CD14-positive monocyte (primary cell): Measurements from ENCODE around the gene HNMT. TPM values are rescaled to one million over a fixed set of nuclear protein-coding genes. Genes with fewer than 3 reads are reported as not detected.

Source experiments
- DNase-seq, 3 donors: peaks; one replicate each; pipeline ENCODE4 v3.0.0-alpha.2; 2011 to 2022
- H2AFZ ChIP-seq: 2 replicates; pipeline ENCODE4 v1.6.0; 2012; ENCODE audit warnings: mild to moderate bottlenecking, low read depth, low read length, inconsistent platforms; ENCODE audit not compliant: insufficient read depth, poor library complexity, severe bottlenecking
- H3K27ac ChIP-seq, 2 donors: 1 replicate in 1 of 2; 2 replicates in 1 of 2; pipeline ENCODE4 v1.5.1; 2012 to 2013; ENCODE audit warnings: low read length in 2 of 2, control low read depth in 1 of 2, inconsistent platforms in 1 of 2, low read depth in 1 of 2, mild to moderate bottlenecking in 1 of 2
- H3K27me3 ChIP-seq, 2 donors: one replicate each; pipeline versions ENCODE4 v1.6.0 to v1.6.1; 2011 to 2013; ENCODE audit warnings: low read length in 2 of 2; ENCODE audit not compliant: control insufficient read depth in 2 of 2, insufficient read depth in 2 of 2
- H3K36me3 ChIP-seq, 2 donors: replicated peaks in 1 of 2; 1 replicate in 1 of 2; 2 replicates in 1 of 2; pipeline versions ENCODE4 v1.5.1 to v1.6.1; 2012 to 2013; ENCODE audit warnings: low read length in 2 of 2, control low read depth in 1 of 2, inconsistent platforms in 1 of 2, mild to moderate bottlenecking in 1 of 2; ENCODE audit not compliant: insufficient read depth in 2 of 2, control insufficient read depth in 1 of 2
- H3K4me1 ChIP-seq, 2 donors: 1 replicate in 1 of 2; 2 replicates in 1 of 2; pipeline versions ENCODE4 v1.5.1 to v1.6.1; 2012 to 2013; ENCODE audit warnings: low read length in 2 of 2, control low read depth in 1 of 2, inconsistent platforms in 1 of 2, mild to moderate bottlenecking in 1 of 2, moderate library complexity in 1 of 2; ENCODE audit not compliant: insufficient read depth in 2 of 2, control insufficient read depth in 1 of 2
- H3K4me2 ChIP-seq: replicated peaks from 2 replicates; pipeline ENCODE3; 2012; ENCODE audit warnings: low read length, moderate library complexity, mild to moderate bottlenecking; ENCODE audit not compliant: poor library complexity, severe bottlenecking; ENCODE audit errors: extremely low read depth
- H3K4me3 ChIP-seq, 3 experiments: fragments of 200-600 bp in 1 of 3; sonication (generic) in 1 of 3; replicated peaks in 1 of 3; 1 replicate in 2 of 3; 2 replicates in 1 of 3; pipeline ENCODE4 v1.5.1; 2011 to 2013; ENCODE audit warnings: low read length in 3 of 3, mild to moderate bottlenecking in 3 of 3, control low read depth in 2 of 3, low read depth in 2 of 3, inconsistent platforms in 1 of 3, moderate library complexity in 1 of 3
- H3K79me2 ChIP-seq: 2 replicates; pipeline ENCODE4 v1.6.0; 2012; ENCODE audit warnings: mild to moderate bottlenecking, control low read depth, inconsistent platforms, low read length, moderate library complexity; ENCODE audit not compliant: insufficient read depth
- H3K9ac ChIP-seq: 2 replicates; pipeline ENCODE4 v1.6.0; 2017; ENCODE audit warnings: low read length, mild to moderate bottlenecking; ENCODE audit not compliant: insufficient read depth, poor library complexity, severe bottlenecking
- H3K9me3 ChIP-seq, 2 donors: replicated peaks in 1 of 2; 1 replicate in 1 of 2; 2 replicates in 1 of 2; pipeline versions ENCODE4 v1.5.1 to v1.6.1; 2012 to 2013; ENCODE audit warnings: low read length in 2 of 2, control low read depth in 1 of 2; ENCODE audit not compliant: control insufficient read depth in 1 of 2, insufficient read depth in 1 of 2
- H4K20me1 ChIP-seq: 2 replicates; pipeline ENCODE4 v1.6.0; 2012; ENCODE audit warnings: mild to moderate bottlenecking, low read length, control low read depth, moderate library complexity; ENCODE audit not compliant: insufficient read depth
- H3K27ac Mint-ChIP-seq, 7 donors: one replicate each; pipeline ENCODE4 v1.8.0; 2020; ENCODE audit warnings: mild to moderate bottlenecking in 7 of 7, mixed read lengths in 7 of 7, moderate library complexity in 6 of 7, inconsistent platforms in 2 of 7
- H3K27me3 Mint-ChIP-seq, 3 donors: one replicate each; pipeline ENCODE4 v1.8.0; 2021 to 2022; ENCODE audit warnings: low read depth in 3 of 3, mild to moderate bottlenecking in 3 of 3, mixed read lengths in 3 of 3, moderate library complexity in 3 of 3, inconsistent platforms in 1 of 3
- H3K36me3 Mint-ChIP-seq, 2 donors: one replicate each; pipeline ENCODE4 v1.8.0; 2020; ENCODE audit warnings: mixed read lengths in 2 of 2, inconsistent platforms in 1 of 2, mild to moderate bottlenecking in 1 of 2
- H3K4me1 Mint-ChIP-seq: one replicate; pipeline ENCODE4 v1.8.0; 2020; ENCODE audit warnings: mild to moderate bottlenecking, mixed read lengths
- H3K4me3 Mint-ChIP-seq, 2 donors: one replicate each; pipeline ENCODE4 v1.8.0; 2020; ENCODE audit warnings: mild to moderate bottlenecking in 2 of 2, mixed read lengths in 2 of 2, moderate library complexity in 1 of 2
- H3K9me3 Mint-ChIP-seq, 7 donors: one replicate each; pipeline ENCODE4 v1.8.0; 2020 to 2022; ENCODE audit warnings: mixed read lengths in 7 of 7, mild to moderate bottlenecking in 6 of 7, moderate library complexity in 6 of 7, inconsistent platforms in 2 of 7
- CTCF ChIP-seq: fragments of 200-600 bp; IDR thresholded peaks from one replicate; pipeline ENCODE4 v1.8.0; 2022; ENCODE audit warnings: antibody characterized with exemption, mild to moderate bottlenecking
- WGBS: methylation state at CpG from one replicate; pipeline ENCODE4 v1.1.5; 2013; ENCODE audit warnings: missing lambda C conversion rate; ENCODE audit not compliant: insufficient coverage; 5-methylcytosine and 5-hydroxymethylcytosine counted together
- intact Hi-C, 2 donors: fragments of 100-400 bp; cut with micrococcal nuclease; formaldehyde crosslinking; loops; one replicate each; pipeline versions ENCODE4 v1.15.0 to v1.15.1; 2023
- polyA plus RNA-seq, 3 donors: library from polyadenylated mRNA; depleted of rRNA in 1 of 3; unstranded in 2 of 3; stranded (reverse) in 1 of 3; fragments of 300-500 nt in 2 of 3; fragments of >200 nt in 1 of 3; fragmentation: Illumina TruSeq in 2 of 3; gene quantifications; 1 replicate in 2 of 3; 2 replicates in 1 of 3; pipeline ENCODE4 v1.2.3, GENCODE V29; 2012 to 2021

Gene HNMT
- polyA plus RNA-seq, 3 donors: 83.0 to 118 (median 109) TPM

GRCh38 chr2:137980459-137980858 lies 16.2 kb downstream of the HNMT start:
- H3K9me3 Mint-ChIP-seq: peaks cover 0 to 3% (median 0%) of the 10 kb centered on the region in 7 donors
- Histone ChIP-seq H3K4me2 (peak overlapping the region; percentile 51), H3K9ac (no peak overlapping the region), H4K20me1 (peaks cover 38% of the 10 kb centered on the region), H3K27me3 (no peaks in the 10 kb centered on the region), H3K79me2 (peaks cover 67% of the 10 kb centered on the region), H2AFZ (no peak overlapping the region), H3K27ac (peak overlapping the region in 1 of 2 donors; percentile 76), H3K4me1 (peaks cover 21 to 28% of the 10 kb centered on the region in 2 donors), H3K4me3 (peak overlapping the region in 1 of 3 experiments; percentile 43), H3K36me3 (peaks cover 33 to 53% of the 10 kb centered on the region in 2 donors), H3K9me3 (no peaks in the 10 kb centered on the region)
- intact Hi-C loops: no loop called here
- peak in 1 of 3 donors; percentile 17 for DNase-seq
- H3K27ac Mint-ChIP-seq: peak overlapping the region; percentile 36 to 91 (median 80)
- H3K36me3 Mint-ChIP-seq: peaks cover 37 to 57% of the 10 kb centered on the region in 2 donors
- peaks cover 32% of the 10 kb centered on the region for H3K4me1 Mint-ChIP-seq
- peaks cover 0 to 2% (median 0%) of the 10 kb centered on the region in 3 donors for H3K27me3 Mint-ChIP-seq
- no peak overlapping the region for H3K4me3 Mint-ChIP-seq
- TF ChIP-seq CTCF: no peak

GRCh38 chr2:137981112-137981656 lies 16.9 kb downstream of the HNMT start:
- intact Hi-C loops: no loop called here
- 93% methylated on average over 7 of the region's 11 CpGs for WGBS
- no peaks in the 10 kb centered on the region for H3K9me3 ChIP-seq
- H3K9me3 Mint-ChIP-seq: peaks cover 0 to 3% (median 0%) of the 10 kb centered on the region in 7 donors
- H3K4me2 ChIP-seq: peak overlapping the region; percentile 51
- peak overlapping the region; percentile 4 to 91 (median 68) for H3K27ac Mint-ChIP-seq
- H3K36me3 ChIP-seq: peaks cover 31 to 53% of the 10 kb centered on the region in 2 donors
- DNase-seq: peak in 2 of 3 donors; percentile 27 to 59
- H2AFZ ChIP-seq: no peak overlapping the region
- TF ChIP-seq CTCF: no peak
- H3K4me1 Mint-ChIP-seq: peaks cover 32% of the 10 kb centered on the region
- H3K4me3 Mint-ChIP-seq: no peak overlapping the region
- H3K27ac ChIP-seq: peak overlapping the region; percentile 20 to 76
- peaks cover 0 to 2% (median 0%) of the 10 kb centered on the region in 3 donors for H3K27me3 Mint-ChIP-seq
- H3K9ac ChIP-seq: no peak overlapping the region
- H3K27me3 ChIP-seq: no peaks in the 10 kb centered on the region
- no peak overlapping the region for H3K4me3 ChIP-seq
- H3K36me3 Mint-ChIP-seq: peaks cover 37 to 58% of the 10 kb centered on the region in 2 donors
- H3K79me2 ChIP-seq: peaks cover 63% of the 10 kb centered on the region
- peaks cover 21 to 24% of the 10 kb centered on the region in 2 donors for H3K4me1 ChIP-seq
- peaks cover 33% of the 10 kb centered on the region for H4K20me1 ChIP-seq
